HCT116 (cell line): ENCODE results near the gene AIF1. TPM values are rescaled to one million over a fixed set of nuclear protein-coding genes. Genes with fewer than 3 reads are reported as not detected.
A peak's percentile ranks its signal among the peaks of the same experiment; 100 is the strongest.

Experiments
- ATAC-seq: fragments of 200-7000 bp; cut with Tn5 transposase; 2 replicates; pipeline ENCODE4 v1.9.1; 2020; ENCODE audit warnings: mild to moderate bottlenecking, moderate library complexity
- BruUV-seq: library from RNA; stranded (reverse); fragments of 400-500 nt; replicated peaks from 2 replicates; lab custom pipeline; 2021; lab: Mats Ljungman, UMichigan
- CTCF ChIA-PET: fragments of 300-600 bp; sonication (Branson Sonifier 250); formaldehyde crosslinking; loops from one replicate; lab custom pipeline; 2021; ENCODE audit warnings: antibody characterized with exemption; lab: Charles Lee
- POLR2A ChIA-PET: fragments of 300-600, 350-600 bp; sonication (Branson Sonifier 250); formaldehyde crosslinking; loops from one replicate; lab custom pipeline; 2021; ENCODE audit warnings: antibody characterized with exemption; lab: Charles Lee
- RAD21 ChIA-PET, 2 experiments: fragments of 300-600 bp; sonication (Branson Sonifier 250); formaldehyde crosslinking; loops; one replicate each; lab custom pipeline; 2023; ENCODE audit warnings: low total read pairs in 2 of 2; ENCODE audit not compliant: uncharacterized antibody in 2 of 2, unreplicated experiment in 2 of 2, low non-redundant PET in 1 of 2; lab: Charles Lee
- DNase-seq: peaks from one replicate; pipeline ENCODE4 v3.0.0-alpha.2; 2010; ENCODE audit warnings: low read depth, low spot score
- H2AFZ ChIP-seq: fragments of 200-600 bp; shearing (Covaris generic), sonication (generic); 2 replicates; pipeline ENCODE4 v1.6.1; 2017; ENCODE audit warnings: low read depth, mixed run types, mixed read lengths, antibody characterized with exemption, low read length; ENCODE audit not compliant: poor library complexity, severe bottlenecking
- H3K27ac ChIP-seq: 2 replicates; pipeline ENCODE4 v1.5.1; 2012; ENCODE audit warnings: low read depth, low read length
- H3K27me3 ChIP-seq: fragments of 200-600 bp; sonication (generic); 2 replicates; pipeline ENCODE4 v1.6.1; 2016; ENCODE audit warnings: mixed run types, low read length, mixed read lengths; ENCODE audit not compliant: insufficient read depth
- H3K36me3 ChIP-seq, 2 experiments: fragments of 200-500 bp in 1 of 2; fragments of 200-600 bp in 1 of 2; sonication (Bioruptor generic) in 1 of 2; sonication (generic) in 1 of 2; 2 replicates each; pipeline versions ENCODE4 v1.5.1 to v1.6.1; 2014 to 2016; ENCODE audit warnings: low read length in 2 of 2, inconsistent platforms in 1 of 2, mixed read lengths in 1 of 2, mixed run types in 1 of 2; ENCODE audit not compliant: insufficient read depth in 2 of 2, control insufficient read depth in 1 of 2
- H3K4me1 ChIP-seq, 2 experiments: fragments of 200-600 bp in 1 of 2; sonication (generic) in 1 of 2; 2 replicates each; pipeline versions ENCODE4 v1.5.1 to v1.6.1; 2012 to 2017; ENCODE audit warnings: low read length in 2 of 2, inconsistent platforms in 1 of 2, mild to moderate bottlenecking in 1 of 2, mixed read lengths in 1 of 2, mixed run types in 1 of 2, moderate library complexity in 1 of 2; ENCODE audit not compliant: insufficient read depth in 2 of 2, control insufficient read depth in 1 of 2
- H3K4me2 ChIP-seq: fragments of 200-600 bp; sonication (generic); 2 replicates; pipeline ENCODE4 v1.6.1; 2017; ENCODE audit warnings: mixed run types, low read length, mixed read lengths
- H3K4me3 ChIP-seq, 2 experiments: fragments of 200-600 bp in 1 of 2; sonication (generic) in 1 of 2; replicated peaks in 1 of 2; 2 replicates each; pipeline ENCODE4 v1.5.1; 2011 to 2016; ENCODE audit warnings: low read length in 2 of 2, control low read depth in 1 of 2, low read depth in 1 of 2, mild to moderate bottlenecking in 1 of 2, mixed read lengths in 1 of 2, mixed run types in 1 of 2
- H3K79me2 ChIP-seq: fragments of 200-600 bp; sonication (generic); 2 replicates; pipeline ENCODE4 v1.6.1; 2017; ENCODE audit warnings: mild to moderate bottlenecking, mixed run types, low read length, moderate library complexity, mixed read lengths; ENCODE audit not compliant: insufficient read depth
- H3K9ac ChIP-seq: fragments of 200-600 bp; sonication (generic); 2 replicates; pipeline ENCODE4 v1.6.1; 2016; ENCODE audit warnings: low read length, mixed read lengths
- H3K9me2 ChIP-seq: fragments of 200-600 bp; sonication (generic), shearing (Covaris generic); 2 replicates; pipeline ENCODE4 v1.6.1; 2017; ENCODE audit warnings: mixed run types, mild to moderate bottlenecking, moderate library complexity; ENCODE audit not compliant: insufficient read depth
- H3K9me3 ChIP-seq, 2 experiments: fragments of 200-500 bp in 1 of 2; fragments of 200-600 bp in 1 of 2; sonication (Bioruptor generic) in 1 of 2; sonication (generic) in 1 of 2; 2 replicates each; pipeline ENCODE4 v1.6.1; 2014 to 2017; ENCODE audit warnings: low read length in 2 of 2, mixed read lengths in 2 of 2, inconsistent platforms in 1 of 2, low read depth in 1 of 2, mild to moderate bottlenecking in 1 of 2, mixed run types in 1 of 2, moderate library complexity in 1 of 2; ENCODE audit not compliant: control insufficient read depth in 1 of 2, insufficient read depth in 1 of 2
- H4K20me1 ChIP-seq: fragments of 200-600 bp; sonication (generic), shearing (Covaris generic); 2 replicates; pipeline ENCODE4 v1.6.1; 2017; ENCODE audit warnings: mixed run types, mild to moderate bottlenecking, moderate library complexity; ENCODE audit not compliant: insufficient read depth
- CBX3 ChIP-seq: IDR thresholded peaks from 2 replicates; pipeline ENCODE4 v1.6.1; 2012; ENCODE audit warnings: low read depth
- ELF1 ChIP-seq: IDR thresholded peaks from 2 replicates; pipeline ENCODE4 v1.6.1; 2012; ENCODE audit warnings: low read depth, borderline replicate concordance
- EZH2 ChIP-seq: fragments of 200-600 bp; sonication (generic); IDR thresholded peaks from 2 replicates; pipeline ENCODE4 v1.6.1; 2017; ENCODE audit warnings: antibody characterized with exemption, mixed run types
- JUND ChIP-seq: IDR thresholded peaks from 2 replicates; pipeline ENCODE4 v1.6.1; 2012
- POLR2A ChIP-seq: IDR thresholded peaks from 2 replicates; pipeline ENCODE4 v1.7.0; 2011; ENCODE audit warnings: borderline replicate concordance; ENCODE audit not compliant: insufficient read depth, insufficient read length; ENCODE audit errors: extremely low read depth
- POLR2AphosphoS5 ChIP-seq: IDR thresholded peaks from 2 replicates; pipeline ENCODE4 v1.6.1; 2011; ENCODE audit warnings: mild to moderate bottlenecking, low read depth, low read length, moderate library complexity
- RAD21 ChIP-seq: IDR thresholded peaks from 2 replicates; pipeline ENCODE4 v1.6.1; 2012; ENCODE audit warnings: low read depth, mild to moderate bottlenecking
- SIN3A ChIP-seq: IDR thresholded peaks from 2 replicates; pipeline ENCODE4 v1.6.1; 2012; ENCODE audit warnings: low read depth
- SP1 ChIP-seq: IDR thresholded peaks from 2 replicates; pipeline ENCODE4 v1.6.1; 2012; ENCODE audit warnings: low read depth
- SRF ChIP-seq: IDR thresholded peaks from 2 replicates; pipeline ENCODE4 v1.6.1; 2012; ENCODE audit warnings: low read depth
- TCF7L2 ChIP-seq: IDR thresholded peaks from 2 replicates; pipeline ENCODE4 v1.7.0; 2011; ENCODE audit warnings: borderline replicate concordance, inconsistent platforms; ENCODE audit not compliant: insufficient read depth, insufficient read length; ENCODE audit errors: extremely low read depth
- YY1 ChIP-seq: IDR thresholded peaks from 2 replicates; pipeline ENCODE4 v1.6.1; 2011; ENCODE audit warnings: low read length, low read depth, moderate library complexity, mild to moderate bottlenecking; ENCODE audit not compliant: insufficient replicate concordance; ENCODE audit errors: extremely low read depth
- ZFX ChIP-seq: fragments of 450-650 bp; IDR thresholded peaks from 2 replicates; pipeline ENCODE4 v1.6.1; 2017
- ZNF274 ChIP-seq: fragments of 200-500 bp; sonication (Bioruptor generic); IDR thresholded peaks from 2 replicates; pipeline ENCODE4 v1.6.1; 2014; ENCODE audit warnings: mild to moderate bottlenecking, low read depth, low read length, inconsistent platforms
- intact Hi-C: fragments of 100-400 bp; cut with micrococcal nuclease; formaldehyde crosslinking; loops from 2 replicates; pipeline ENCODE4 v1.10.0; 2022
- total RNA-seq: library from RNA; stranded (reverse); gene quantifications from one replicate; pipeline ENCODE4 v1.2.1, GENCODE V29; 2021; ENCODE audit not compliant: unreplicated experiment
- TF ChIP-seq, protein P1 (sequence below): IDR thresholded peaks from 2 replicates; pipeline ENCODE4 v1.6.1; 2012
- TF ChIP-seq, protein P2 (sequence below): IDR thresholded peaks from 2 replicates; pipeline ENCODE4 v1.6.1; 2011; ENCODE audit warnings: mild to moderate bottlenecking, low read length, moderate library complexity; ENCODE audit not compliant: insufficient replicate concordance; ENCODE audit errors: extremely low read depth
- TF ChIP-seq, protein P3 (sequence below), 3 experiments: fragments of 200-600 bp in 1 of 3; sonication (generic) in 1 of 3; IDR thresholded peaks in 2 of 3; conservative IDR thresholded peaks in 1 of 3; 2 replicates each; pipeline ENCODE4 v1.5.1; 2012 to 2017; ENCODE audit warnings: low read depth in 2 of 3, low read length in 2 of 3, antibody characterized with exemption in 1 of 3, borderline replicate concordance in 1 of 3, control low read depth in 1 of 3, mild to moderate bottlenecking in 1 of 3, mixed read lengths in 1 of 3, mixed run types in 1 of 3, moderate library complexity in 1 of 3; ENCODE audit not compliant: insufficient read depth in 1 of 3
- TF ChIP-seq, protein P4 (sequence below): IDR thresholded peaks from 2 replicates; pipeline ENCODE4 v1.6.1; 2012; ENCODE audit warnings: low read depth

AIF1 gene
- total RNA-seq, 1 experiment from 2014 or later = not detected

DNA sequence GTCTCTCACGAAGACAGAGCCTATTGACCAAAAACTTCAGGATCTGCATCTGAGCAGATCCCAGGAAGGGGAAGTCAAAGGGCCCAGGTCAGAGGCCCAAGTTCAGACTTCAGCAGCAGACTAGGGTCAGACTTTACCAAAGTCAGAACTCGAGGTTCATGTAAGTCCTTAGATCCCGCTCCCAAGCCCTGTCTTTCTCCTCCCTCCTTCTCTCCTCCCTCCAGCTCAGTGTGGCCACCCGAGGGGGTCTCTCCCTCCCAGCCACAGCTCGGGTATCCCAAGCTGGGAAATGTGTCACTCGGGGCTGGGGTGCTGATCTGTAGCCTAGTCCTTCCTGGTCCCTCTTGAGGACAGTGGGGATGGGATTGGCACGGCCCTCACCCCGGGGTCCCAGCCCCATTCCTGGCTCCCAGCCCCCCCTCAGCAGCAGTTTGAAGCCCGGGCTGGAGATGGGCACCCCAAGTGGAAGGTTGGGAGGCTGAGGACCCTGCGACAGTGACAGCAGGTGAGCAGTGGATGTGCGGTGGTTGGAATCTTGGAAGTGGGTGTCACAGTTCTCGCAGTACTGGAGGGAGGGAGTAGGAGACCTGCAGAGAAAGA lies 47.2 kb downstream of the AIF1 start:
- no peak overlapping the region for H3K4me2 ChIP-seq
- peaks cover 18 to 50% of the 10 kb centered on the region in 2 experiments; a peak in 3 of 4 replicates for H3K4me1 ChIP-seq
- H3K9me3 ChIP-seq = no peaks in the 10 kb centered on the region
- peak overlapping the region; percentile 4; the same call in 1 of the 2 replicates for H3K27ac ChIP-seq
- DNase-seq = no peak
- ATAC-seq = no peak
- no peak overlapping the region for H2AFZ ChIP-seq
- no peaks in the 10 kb centered on the region for H3K9me2 ChIP-seq
- peak overlapping the region; percentile 24; the same call in 1 of the 2 replicates for H3K9ac ChIP-seq
- peaks cover 5 to 17% of the 10 kb centered on the region in 2 experiments; a peak in 3 of 4 replicates for H3K36me3 ChIP-seq
- intact Hi-C loops = loop anchor here (5.0 kb wide), 1 partner anchor 260 kb away; the partner anchor contains the start of gene MICA
- ChIA-PET CTCF (no interaction called here), POLR2A (interaction anchor here (1.9 to 3.9 kb wide), 3 partner anchors 10 to 78 kb away, joined by 8 to 32 read pairs (median 15); partner anchors contain the start of genes BAG6 and MSH5), RAD21 (no interaction called here)
- H3K27me3 ChIP-seq = no peaks in the 10 kb centered on the region
- H4K20me1 ChIP-seq = no peaks in the 10 kb centered on the region
- no peak overlapping the region for H3K4me3 ChIP-seq
- no TSS peak for BruUV-seq
- TF ChIP-seq ZFX = no peak
- no peak for TF ChIP-seq JUND
- TF ChIP-seq, protein P1, sequence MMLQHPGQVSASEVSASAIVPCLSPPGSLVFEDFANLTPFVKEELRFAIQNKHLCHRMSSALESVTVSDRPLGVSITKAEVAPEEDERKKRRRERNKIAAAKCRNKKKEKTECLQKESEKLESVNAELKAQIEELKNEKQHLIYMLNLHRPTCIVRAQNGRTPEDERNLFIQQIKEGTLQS = no peak
- no peak for TF ChIP-seq EZH2
- TF ChIP-seq ELF1 = no peak
- no peak for TF ChIP-seq SIN3A
- TF ChIP-seq POLR2A = no peak
- no peak for TF ChIP-seq YY1
- no peak for TF ChIP-seq SRF
- TF ChIP-seq, protein P2, sequence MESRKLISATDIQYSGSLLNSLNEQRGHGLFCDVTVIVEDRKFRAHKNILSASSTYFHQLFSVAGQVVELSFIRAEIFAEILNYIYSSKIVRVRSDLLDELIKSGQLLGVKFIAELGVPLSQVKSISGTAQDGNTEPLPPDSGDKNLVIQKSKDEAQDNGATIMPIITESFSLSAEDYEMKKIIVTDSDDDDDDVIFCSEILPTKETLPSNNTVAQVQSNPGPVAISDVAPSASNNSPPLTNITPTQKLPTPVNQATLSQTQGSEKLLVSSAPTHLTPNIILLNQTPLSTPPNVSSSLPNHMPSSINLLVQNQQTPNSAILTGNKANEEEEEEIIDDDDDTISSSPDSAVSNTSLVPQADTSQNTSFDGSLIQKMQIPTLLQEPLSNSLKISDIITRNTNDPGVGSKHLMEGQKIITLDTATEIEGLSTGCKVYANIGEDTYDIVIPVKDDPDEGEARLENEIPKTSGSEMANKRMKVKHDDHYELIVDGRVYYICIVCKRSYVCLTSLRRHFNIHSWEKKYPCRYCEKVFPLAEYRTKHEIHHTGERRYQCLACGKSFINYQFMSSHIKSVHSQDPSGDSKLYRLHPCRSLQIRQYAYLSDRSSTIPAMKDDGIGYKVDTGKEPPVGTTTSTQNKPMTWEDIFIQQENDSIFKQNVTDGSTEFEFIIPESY = no peak
- no peak for TF ChIP-seq SP1
- no peak for TF ChIP-seq POLR2AphosphoS5
- TF ChIP-seq, protein P3, sequence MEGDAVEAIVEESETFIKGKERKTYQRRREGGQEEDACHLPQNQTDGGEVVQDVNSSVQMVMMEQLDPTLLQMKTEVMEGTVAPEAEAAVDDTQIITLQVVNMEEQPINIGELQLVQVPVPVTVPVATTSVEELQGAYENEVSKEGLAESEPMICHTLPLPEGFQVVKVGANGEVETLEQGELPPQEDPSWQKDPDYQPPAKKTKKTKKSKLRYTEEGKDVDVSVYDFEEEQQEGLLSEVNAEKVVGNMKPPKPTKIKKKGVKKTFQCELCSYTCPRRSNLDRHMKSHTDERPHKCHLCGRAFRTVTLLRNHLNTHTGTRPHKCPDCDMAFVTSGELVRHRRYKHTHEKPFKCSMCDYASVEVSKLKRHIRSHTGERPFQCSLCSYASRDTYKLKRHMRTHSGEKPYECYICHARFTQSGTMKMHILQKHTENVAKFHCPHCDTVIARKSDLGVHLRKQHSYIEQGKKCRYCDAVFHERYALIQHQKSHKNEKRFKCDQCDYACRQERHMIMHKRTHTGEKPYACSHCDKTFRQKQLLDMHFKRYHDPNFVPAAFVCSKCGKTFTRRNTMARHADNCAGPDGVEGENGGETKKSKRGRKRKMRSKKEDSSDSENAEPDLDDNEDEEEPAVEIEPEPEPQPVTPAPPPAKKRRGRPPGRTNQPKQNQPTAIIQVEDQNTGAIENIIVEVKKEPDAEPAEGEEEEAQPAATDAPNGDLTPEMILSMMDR (IDR thresholded peaks at IDR 0.05 in 2 of 3, conservative IDR thresholded peaks at IDR 0.05 in 1 of 3; ENCODE audit: borderline replicate concordance in 1 of 3, insufficient read depth in 1 of 3, low read depth in 2 of 3, low read length in 2 of 3) = no peak
- no peak for TF ChIP-seq CBX3
- no peak for TF ChIP-seq ZNF274
- TF ChIP-seq, protein P4, sequence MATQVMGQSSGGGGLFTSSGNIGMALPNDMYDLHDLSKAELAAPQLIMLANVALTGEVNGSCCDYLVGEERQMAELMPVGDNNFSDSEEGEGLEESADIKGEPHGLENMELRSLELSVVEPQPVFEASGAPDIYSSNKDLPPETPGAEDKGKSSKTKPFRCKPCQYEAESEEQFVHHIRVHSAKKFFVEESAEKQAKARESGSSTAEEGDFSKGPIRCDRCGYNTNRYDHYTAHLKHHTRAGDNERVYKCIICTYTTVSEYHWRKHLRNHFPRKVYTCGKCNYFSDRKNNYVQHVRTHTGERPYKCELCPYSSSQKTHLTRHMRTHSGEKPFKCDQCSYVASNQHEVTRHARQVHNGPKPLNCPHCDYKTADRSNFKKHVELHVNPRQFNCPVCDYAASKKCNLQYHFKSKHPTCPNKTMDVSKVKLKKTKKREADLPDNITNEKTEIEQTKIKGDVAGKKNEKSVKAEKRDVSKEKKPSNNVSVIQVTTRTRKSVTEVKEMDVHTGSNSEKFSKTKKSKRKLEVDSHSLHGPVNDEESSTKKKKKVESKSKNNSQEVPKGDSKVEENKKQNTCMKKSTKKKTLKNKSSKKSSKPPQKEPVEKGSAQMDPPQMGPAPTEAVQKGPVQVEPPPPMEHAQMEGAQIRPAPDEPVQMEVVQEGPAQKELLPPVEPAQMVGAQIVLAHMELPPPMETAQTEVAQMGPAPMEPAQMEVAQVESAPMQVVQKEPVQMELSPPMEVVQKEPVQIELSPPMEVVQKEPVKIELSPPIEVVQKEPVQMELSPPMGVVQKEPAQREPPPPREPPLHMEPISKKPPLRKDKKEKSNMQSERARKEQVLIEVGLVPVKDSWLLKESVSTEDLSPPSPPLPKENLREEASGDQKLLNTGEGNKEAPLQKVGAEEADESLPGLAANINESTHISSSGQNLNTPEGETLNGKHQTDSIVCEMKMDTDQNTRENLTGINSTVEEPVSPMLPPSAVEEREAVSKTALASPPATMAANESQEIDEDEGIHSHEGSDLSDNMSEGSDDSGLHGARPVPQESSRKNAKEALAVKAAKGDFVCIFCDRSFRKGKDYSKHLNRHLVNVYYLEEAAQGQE = no peak
- no peak for TF ChIP-seq RAD21
- TF ChIP-seq TCF7L2 = no peak
- peaks cover 52% of the 10 kb centered on the region for H3K79me2 ChIP-seq
